Measurements from ENCODE around the gene CBFA2T2. TPM values are rescaled to one million over a fixed set of nuclear protein-coding genes. Genes with fewer than 3 reads are reported as not detected.
A peak's percentile ranks its signal among the peaks of the same experiment; 100 is the strongest.

CBFA2T2 gene
- total RNA-seq, 1 experiment from 2014 or later = 15.4 TPM

DNA sequence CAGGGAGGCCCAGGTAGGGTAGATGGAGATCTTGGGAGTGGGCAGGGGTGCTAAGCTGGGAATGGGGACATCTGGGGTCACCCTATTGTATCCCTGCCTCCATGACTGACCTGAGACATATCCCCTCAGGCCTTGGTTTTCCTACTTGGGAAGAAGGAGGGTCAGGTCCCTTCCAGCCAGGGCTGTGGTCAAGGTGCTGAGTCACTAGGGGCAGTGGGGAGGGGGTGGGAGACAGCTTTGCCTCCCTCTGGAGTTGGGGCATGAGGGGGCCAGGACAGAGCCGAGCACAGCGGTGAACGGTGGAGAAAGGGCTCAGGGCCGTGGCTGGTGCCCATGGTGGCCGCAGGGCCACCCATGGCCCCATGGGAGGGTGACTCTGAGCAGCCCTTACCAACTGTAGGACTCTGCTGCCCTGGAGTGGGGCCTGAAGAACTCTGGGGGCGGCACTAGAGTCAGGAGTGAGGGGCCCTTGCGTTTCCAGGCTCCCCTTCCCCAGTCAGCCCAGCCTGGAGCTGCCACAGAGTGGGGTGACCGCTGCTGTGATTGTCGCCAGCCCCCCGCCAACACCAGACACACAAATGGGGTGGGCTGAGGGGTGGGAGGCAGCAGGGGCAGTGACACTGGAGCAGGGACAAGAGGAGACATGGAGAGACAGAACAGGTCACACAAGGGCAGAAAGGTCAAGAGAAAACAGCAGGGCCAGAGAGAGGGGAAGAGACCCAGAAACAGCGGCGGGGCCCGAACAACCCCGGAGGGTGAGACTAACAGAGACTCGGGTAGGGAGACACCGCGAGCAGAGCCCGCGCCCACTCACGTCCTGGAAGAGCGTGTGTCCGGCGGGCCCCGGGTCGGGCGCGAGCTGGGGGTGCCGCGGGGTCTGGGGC, 183.8 kb downstream of the CBFA2T2 start:
- CTCF ChIA-PET = interaction anchor here (0.7 kb wide), 1 partner anchor 12 kb away, joined by 3 read pairs; no protein-coding TSS in a partner anchor
- peaks cover 19% of the 10 kb centered on the region for H3K4me1 Mint-ChIP-seq (ENCODE audit: insufficient read depth, unreplicated experiment)
- peak overlapping the region; percentile 94 for H3K27ac Mint-ChIP-seq (ENCODE audit: low read depth, unreplicated experiment)
- DNase-seq (ENCODE audit: unreplicated experiment) = no peak
- POLR2A ChIA-PET = interaction anchor here (0.6 to 0.9 kb wide), 2 partner anchors 10 to 11 kb away, joined by 3 read pairs; partner anchors contain the start of gene C20orf144
- H3K9me3 Mint-ChIP-seq (ENCODE audit: unreplicated experiment) = no peaks in the 10 kb centered on the region
- H3K4me3 Mint-ChIP-seq (ENCODE audit: unreplicated experiment) = peak overlapping the region; percentile 97
- TF ChIP-seq, protein P1, sequence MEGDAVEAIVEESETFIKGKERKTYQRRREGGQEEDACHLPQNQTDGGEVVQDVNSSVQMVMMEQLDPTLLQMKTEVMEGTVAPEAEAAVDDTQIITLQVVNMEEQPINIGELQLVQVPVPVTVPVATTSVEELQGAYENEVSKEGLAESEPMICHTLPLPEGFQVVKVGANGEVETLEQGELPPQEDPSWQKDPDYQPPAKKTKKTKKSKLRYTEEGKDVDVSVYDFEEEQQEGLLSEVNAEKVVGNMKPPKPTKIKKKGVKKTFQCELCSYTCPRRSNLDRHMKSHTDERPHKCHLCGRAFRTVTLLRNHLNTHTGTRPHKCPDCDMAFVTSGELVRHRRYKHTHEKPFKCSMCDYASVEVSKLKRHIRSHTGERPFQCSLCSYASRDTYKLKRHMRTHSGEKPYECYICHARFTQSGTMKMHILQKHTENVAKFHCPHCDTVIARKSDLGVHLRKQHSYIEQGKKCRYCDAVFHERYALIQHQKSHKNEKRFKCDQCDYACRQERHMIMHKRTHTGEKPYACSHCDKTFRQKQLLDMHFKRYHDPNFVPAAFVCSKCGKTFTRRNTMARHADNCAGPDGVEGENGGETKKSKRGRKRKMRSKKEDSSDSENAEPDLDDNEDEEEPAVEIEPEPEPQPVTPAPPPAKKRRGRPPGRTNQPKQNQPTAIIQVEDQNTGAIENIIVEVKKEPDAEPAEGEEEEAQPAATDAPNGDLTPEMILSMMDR (IDR thresholded peaks at IDR 0.05; ENCODE audit: unreplicated experiment) = no peak
- no peaks in the 10 kb centered on the region for H3K27me3 Mint-ChIP-seq (ENCODE audit: insufficient read depth, unreplicated experiment)
- intact Hi-C loops (cut with micrococcal nuclease) = no loop called here
- H3K36me3 Mint-ChIP-seq (ENCODE audit: insufficient read depth, unreplicated experiment) = peaks cover 7% of the 10 kb centered on the region
- BruUV-seq (replicated peaks) = no TSS peak

DNA sequence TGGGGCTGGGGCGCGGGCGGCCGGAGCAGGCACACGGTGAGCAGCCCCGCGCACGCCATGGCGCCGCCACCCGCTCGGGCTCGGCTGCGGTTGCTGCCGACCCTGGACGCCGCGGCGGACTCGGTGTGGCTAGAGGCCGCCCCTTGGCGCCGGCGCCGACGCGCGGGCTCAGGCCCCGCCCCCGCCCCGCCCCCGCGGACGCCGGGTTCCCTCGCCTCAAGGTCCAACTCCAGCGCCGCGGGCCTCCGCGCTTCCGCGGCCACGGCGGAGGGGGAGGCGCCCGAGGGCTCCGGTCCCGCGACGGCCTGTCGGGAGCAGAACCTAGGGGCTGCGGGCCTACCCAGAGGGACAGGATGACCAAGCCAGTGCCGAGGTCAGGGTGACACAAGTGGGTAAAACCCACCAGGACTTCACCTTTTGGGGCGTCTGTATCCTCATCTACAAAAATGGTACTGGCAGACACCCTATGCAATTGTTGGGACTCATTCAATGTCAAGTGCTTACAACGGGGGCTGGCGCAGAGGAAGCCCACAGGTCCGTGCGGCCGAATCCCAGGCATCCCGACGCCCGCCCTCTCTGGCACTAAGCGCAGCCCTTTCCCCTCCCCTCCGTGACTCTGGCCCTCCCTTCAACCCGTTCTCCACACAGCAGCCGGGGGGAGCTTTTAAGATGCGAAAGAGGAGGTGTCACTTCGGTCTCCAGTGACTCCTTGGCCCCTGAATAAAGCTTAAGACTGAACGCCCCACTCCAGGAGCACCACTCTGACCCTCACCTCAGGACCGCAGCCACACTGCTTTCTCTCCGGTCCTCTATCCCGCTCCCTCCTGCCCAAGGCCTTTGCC, 184.6 kb downstream of the CBFA2T2 start, which contains the start of gene NECAB3:
Gene NECAB3, minus strand, starts transcription at position 135 of the 842 bp plus-strand sequence. Its CDS starts 76 bp downstream, at position 59.
- TF ChIP-seq, protein P1 (IDR thresholded peaks at IDR 0.05; ENCODE audit: unreplicated experiment) = no peak
- peak; percentile 67 for DNase-seq (ENCODE audit: unreplicated experiment)
- Mint-ChIP-seq H3K4me1 (ENCODE audit: insufficient read depth, unreplicated experiment) (peaks cover 19% of the 10 kb centered on the region), H3K9me3 (ENCODE audit: unreplicated experiment) (no peaks in the 10 kb centered on the region), H3K4me3 (ENCODE audit: unreplicated experiment) (peak within 1 kb of the TSS; percentile 97), H3K36me3 (ENCODE audit: insufficient read depth, unreplicated experiment) (peaks cover 7% of the 10 kb centered on the region), H3K27me3 (ENCODE audit: insufficient read depth, unreplicated experiment) (no peaks in the 10 kb centered on the region), H3K27ac (ENCODE audit: low read depth, unreplicated experiment) (peak within 1 kb of the TSS; percentile 94)
- no TSS peak for BruUV-seq (replicated peaks)
- intact Hi-C loops (cut with micrococcal nuclease) = no loop called here
- ChIA-PET POLR2A (interaction anchor here (0.6 to 1.9 kb wide), 7 partner anchors 8 to 273 kb away, joined by 3 to 9 read pairs (median 3); partner anchors contain the start of genes ACTL10, CBFA2T2, CDK5RAP1 and PXMP4), CTCF (interaction anchor here (0.5 to 0.8 kb wide), 2 partner anchors 44 to 93 kb away, joined by 3 read pairs; no protein-coding TSS in a partner anchor)

DNA sequence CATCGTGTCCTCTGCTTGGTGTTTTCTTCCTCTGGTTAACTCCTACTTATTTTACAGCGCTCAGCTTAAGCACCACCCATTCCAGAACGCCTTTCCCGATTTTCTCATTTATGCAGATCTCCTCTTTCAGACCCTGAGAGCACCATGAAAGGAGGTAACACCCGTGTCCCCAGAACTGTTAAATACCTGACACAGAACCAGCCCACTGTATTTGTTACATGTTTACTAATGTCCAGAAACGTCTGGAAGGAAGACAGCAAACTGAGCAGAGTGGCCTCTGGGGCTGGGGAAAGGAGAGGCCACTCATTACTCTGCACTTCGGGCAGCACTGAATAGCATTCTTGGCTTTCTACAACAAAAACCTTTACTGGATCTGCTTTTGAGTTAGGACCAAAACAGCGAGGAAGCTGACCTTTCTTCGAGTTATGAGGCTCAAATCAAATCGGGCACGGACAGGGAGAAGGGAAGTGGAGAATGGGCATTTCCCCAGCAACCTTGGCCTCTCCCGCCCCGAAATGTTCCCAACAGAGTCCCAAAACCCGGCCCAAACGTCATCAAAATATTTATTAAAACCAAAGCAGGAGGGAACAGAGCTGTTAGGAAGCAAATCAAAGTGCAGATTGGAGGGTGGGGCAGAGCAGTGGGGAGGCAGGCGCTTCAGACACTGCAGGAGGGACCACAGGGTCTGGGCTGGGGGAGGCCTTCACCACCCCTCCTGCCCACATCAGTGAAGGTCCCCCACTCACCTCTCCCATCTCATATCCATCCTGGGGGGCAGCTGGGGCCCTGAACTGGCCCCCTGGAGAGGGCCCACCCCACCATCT, 185.5 kb downstream of the CBFA2T2 start:
- H3K9me3 Mint-ChIP-seq (ENCODE audit: unreplicated experiment) = no peaks in the 10 kb centered on the region
- ChIA-PET POLR2A (interaction anchor here (0.8 to 1.9 kb wide), 7 partner anchors 9 to 274 kb away, joined by 3 to 9 read pairs (median 3); partner anchors contain the start of genes ACTL10, CBFA2T2, CDK5RAP1 and CHMP4B), CTCF (interaction anchor here (0.5 to 3.7 kb wide), 5 partner anchors 8 to 431 kb away, joined by 3 to 19 read pairs (median 3); partner anchors contain the start of gene ACTL10)
- intact Hi-C loops (cut with micrococcal nuclease) = no loop called here
- no peaks in the 10 kb centered on the region for H3K27me3 Mint-ChIP-seq (ENCODE audit: insufficient read depth, unreplicated experiment)
- no TSS peak for BruUV-seq (replicated peaks)
- peaks cover 19% of the 10 kb centered on the region for H3K4me1 Mint-ChIP-seq (ENCODE audit: insufficient read depth, unreplicated experiment)
- H3K36me3 Mint-ChIP-seq (ENCODE audit: insufficient read depth, unreplicated experiment) = no peaks in the 10 kb centered on the region
- no peak for DNase-seq (ENCODE audit: unreplicated experiment)
- TF ChIP-seq, protein P1 (IDR thresholded peaks at IDR 0.05; ENCODE audit: unreplicated experiment) = no peak
- H3K4me3 Mint-ChIP-seq (ENCODE audit: unreplicated experiment) = peak overlapping the region; percentile 97
- no peak overlapping the region for H3K27ac Mint-ChIP-seq (ENCODE audit: low read depth, unreplicated experiment)
